OCI-LY1 (cell line): ENCODE data around the gene CCL4.
"Not testable (repeated sequence)": the region's sequence is repeated elsewhere in the genome, so short reads cannot be mapped to it uniquely, and the experiment has no call there.

Experiments used
- EZH2 ChIP-seq: fragments of 200-600 bp; sonication (generic), shearing (Covaris generic); IDR thresholded peaks from 2 replicates; pipeline ENCODE4 v1.8.0; 2017; ENCODE audit warnings: borderline replicate concordance, mixed run types, mild to moderate bottlenecking, antibody characterized with exemption, low read length, moderate library complexity, mixed read lengths
- TF ChIP-seq, protein P1 (sequence below): fragments of 200-600 bp; sonication (generic), shearing (Covaris generic); IDR thresholded peaks from 2 replicates; pipeline ENCODE4 v1.5.1; 2017; ENCODE audit warnings: mild to moderate bottlenecking, antibody characterized with exemption, low read length, moderate library complexity, mixed read lengths

DNA sequence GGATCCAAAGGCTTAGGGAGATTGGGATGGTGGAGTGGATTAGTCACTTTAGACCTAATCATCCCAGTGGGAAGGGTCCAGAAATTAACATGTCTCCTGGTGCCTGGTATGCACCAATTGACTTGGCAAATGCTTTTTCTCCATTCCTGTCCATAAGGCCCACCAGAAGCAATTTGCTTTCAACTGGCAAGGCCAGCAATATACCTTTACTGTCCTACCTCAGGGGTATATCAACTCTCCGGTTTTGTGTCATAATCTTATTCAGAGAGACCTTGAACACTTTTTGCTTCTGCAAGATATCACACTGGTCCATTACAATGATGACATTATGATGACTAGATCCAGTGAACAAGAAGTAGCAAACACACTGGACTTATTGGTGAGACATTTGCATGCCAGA, 9.5 kb downstream of the CCL4 start:
- TF ChIP-seq, protein P1, sequence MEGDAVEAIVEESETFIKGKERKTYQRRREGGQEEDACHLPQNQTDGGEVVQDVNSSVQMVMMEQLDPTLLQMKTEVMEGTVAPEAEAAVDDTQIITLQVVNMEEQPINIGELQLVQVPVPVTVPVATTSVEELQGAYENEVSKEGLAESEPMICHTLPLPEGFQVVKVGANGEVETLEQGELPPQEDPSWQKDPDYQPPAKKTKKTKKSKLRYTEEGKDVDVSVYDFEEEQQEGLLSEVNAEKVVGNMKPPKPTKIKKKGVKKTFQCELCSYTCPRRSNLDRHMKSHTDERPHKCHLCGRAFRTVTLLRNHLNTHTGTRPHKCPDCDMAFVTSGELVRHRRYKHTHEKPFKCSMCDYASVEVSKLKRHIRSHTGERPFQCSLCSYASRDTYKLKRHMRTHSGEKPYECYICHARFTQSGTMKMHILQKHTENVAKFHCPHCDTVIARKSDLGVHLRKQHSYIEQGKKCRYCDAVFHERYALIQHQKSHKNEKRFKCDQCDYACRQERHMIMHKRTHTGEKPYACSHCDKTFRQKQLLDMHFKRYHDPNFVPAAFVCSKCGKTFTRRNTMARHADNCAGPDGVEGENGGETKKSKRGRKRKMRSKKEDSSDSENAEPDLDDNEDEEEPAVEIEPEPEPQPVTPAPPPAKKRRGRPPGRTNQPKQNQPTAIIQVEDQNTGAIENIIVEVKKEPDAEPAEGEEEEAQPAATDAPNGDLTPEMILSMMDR = not testable (repeated sequence)
- not testable (repeated sequence) for TF ChIP-seq EZH2
